ENCODE results near the gene PTPRM.

GRCh38 chr18:7808992-7809391 is 241.9 kb downstream of the PTPRM start:
- no peak for TF ChIP-seq REST (IDR thresholded peaks at IDR 0.05)
- no peak for TF ChIP-seq SP1 (IDR thresholded peaks at IDR 0.05)
- no peak for TF ChIP-seq CTCF (IDR thresholded peaks at IDR 0.05; ENCODE audit: low read depth, low read length, missing input control)
- no peak for TF ChIP-seq MAX (IDR thresholded peaks at IDR 0.05)
- TF ChIP-seq JUND (IDR thresholded peaks at IDR 0.05): no peak
- no peak for TF ChIP-seq YY1 (IDR thresholded peaks at IDR 0.05)
- no peak for TF ChIP-seq ATF3 (IDR thresholded peaks at IDR 0.05)
- no peak for TF ChIP-seq TAF1 (conservative IDR thresholded peaks at IDR 0.05)
- no peak for TF ChIP-seq GABPA (IDR thresholded peaks at IDR 0.05 in 1 of 2, conservative IDR thresholded peaks at IDR 0.05 in 1 of 2)
- TF ChIP-seq ZBTB33 (IDR thresholded peaks at IDR 0.05): no peak
- TF ChIP-seq RAD21 (IDR thresholded peaks at IDR 0.05): no peak
